Measurements from ENCODE around the gene ARPC4.

Gene ARPC4

DNA sequence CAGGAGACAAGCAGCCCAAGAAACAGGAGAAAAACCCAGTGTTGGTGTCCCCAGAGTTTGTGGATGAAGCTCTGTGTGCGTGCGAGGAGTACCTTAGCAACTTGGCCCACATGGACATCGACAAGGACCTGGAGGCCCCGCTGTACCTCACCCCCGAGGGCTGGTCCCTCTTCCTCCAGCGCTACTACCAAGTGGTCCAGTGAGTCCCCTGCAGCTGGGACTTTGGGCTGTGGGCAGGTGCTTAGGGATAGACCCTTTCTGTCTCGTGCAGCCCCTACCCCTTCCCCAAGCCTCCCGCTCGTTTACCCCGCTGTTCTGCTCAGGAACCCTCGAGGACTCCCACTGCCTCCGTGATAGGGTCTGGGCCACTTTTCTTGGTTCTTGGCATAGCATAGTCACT, 27.7 kb downstream of the ARPC4 start:
- H3K4me3 ChIP-seq (ENCODE audit: low read depth, low read length): no peak overlapping the region
- TF ChIP-seq, protein P1, sequence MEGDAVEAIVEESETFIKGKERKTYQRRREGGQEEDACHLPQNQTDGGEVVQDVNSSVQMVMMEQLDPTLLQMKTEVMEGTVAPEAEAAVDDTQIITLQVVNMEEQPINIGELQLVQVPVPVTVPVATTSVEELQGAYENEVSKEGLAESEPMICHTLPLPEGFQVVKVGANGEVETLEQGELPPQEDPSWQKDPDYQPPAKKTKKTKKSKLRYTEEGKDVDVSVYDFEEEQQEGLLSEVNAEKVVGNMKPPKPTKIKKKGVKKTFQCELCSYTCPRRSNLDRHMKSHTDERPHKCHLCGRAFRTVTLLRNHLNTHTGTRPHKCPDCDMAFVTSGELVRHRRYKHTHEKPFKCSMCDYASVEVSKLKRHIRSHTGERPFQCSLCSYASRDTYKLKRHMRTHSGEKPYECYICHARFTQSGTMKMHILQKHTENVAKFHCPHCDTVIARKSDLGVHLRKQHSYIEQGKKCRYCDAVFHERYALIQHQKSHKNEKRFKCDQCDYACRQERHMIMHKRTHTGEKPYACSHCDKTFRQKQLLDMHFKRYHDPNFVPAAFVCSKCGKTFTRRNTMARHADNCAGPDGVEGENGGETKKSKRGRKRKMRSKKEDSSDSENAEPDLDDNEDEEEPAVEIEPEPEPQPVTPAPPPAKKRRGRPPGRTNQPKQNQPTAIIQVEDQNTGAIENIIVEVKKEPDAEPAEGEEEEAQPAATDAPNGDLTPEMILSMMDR (IDR thresholded peaks at IDR 0.05; ENCODE audit: low read depth, low read length): no peak
- no peak for DNase-seq (ENCODE audit: low read depth, low spot score)
- in situ Hi-C loops (cut with HindIII; ENCODE audit: low sequenced_read_pairs): no loop called here

DNA sequence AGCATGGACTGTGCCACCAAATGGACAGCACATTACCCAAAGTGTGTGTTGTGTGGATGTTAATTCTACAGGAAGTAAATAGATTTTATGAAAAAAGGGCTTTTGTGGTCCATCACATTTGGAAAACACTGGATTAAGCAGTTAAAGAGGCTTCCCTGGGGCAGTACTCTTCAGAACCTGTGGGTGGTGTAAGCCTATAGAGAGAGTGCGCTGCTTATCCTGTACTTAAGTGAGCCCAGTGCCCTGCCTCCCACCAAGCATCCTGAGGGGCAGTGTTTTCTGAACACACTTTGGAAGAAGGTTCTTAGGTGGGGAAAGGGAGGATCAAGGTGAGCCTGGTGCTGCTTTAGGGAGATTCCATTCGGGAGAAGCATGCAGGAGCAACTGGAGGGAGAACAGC, 28.1 kb downstream of the ARPC4 start:
- in situ Hi-C loops (cut with HindIII; ENCODE audit: low sequenced_read_pairs): no loop called here
- no peak overlapping the region for H3K4me3 ChIP-seq (ENCODE audit: low read depth, low read length)
- no peak for DNase-seq (ENCODE audit: low read depth, low spot score)
- TF ChIP-seq, protein P1 (IDR thresholded peaks at IDR 0.05; ENCODE audit: low read depth, low read length): peak; percentile 51

DNA sequence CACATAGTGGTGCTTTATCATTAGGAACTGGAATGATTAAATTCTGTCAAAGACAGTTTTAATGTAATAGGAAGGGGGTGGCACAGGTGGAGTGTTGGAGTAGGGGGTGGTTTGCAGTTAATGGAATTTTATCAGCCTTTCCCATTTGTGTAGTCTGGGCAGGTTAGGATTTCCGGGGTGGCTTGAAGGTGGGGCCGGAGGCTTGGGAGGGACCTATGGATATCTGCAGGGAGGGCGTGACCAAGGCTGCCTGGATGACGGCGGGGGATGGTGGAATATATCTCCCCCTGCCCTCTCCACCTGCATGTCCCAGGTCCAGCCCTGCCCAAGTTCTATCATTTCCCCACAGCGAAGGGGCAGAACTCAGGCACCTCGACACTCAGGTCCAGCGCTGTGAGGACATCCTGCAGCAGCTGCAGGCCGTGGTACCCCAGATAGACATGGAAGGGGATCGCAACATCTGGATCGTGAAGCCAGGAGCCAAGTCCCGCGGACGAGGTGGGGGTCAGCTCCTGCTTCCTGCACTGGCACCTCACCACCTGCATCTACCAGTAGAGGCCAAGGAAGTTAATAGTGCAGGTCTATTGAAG, 32.7 kb downstream of the ARPC4 start:
- no peak overlapping the region for H3K4me3 ChIP-seq (ENCODE audit: low read depth, low read length)
- DNase-seq (ENCODE audit: low read depth, low spot score): no peak
- in situ Hi-C loops (cut with HindIII; ENCODE audit: low sequenced_read_pairs): no loop called here
- TF ChIP-seq, protein P1 (IDR thresholded peaks at IDR 0.05; ENCODE audit: low read depth, low read length): no peak

DNA sequence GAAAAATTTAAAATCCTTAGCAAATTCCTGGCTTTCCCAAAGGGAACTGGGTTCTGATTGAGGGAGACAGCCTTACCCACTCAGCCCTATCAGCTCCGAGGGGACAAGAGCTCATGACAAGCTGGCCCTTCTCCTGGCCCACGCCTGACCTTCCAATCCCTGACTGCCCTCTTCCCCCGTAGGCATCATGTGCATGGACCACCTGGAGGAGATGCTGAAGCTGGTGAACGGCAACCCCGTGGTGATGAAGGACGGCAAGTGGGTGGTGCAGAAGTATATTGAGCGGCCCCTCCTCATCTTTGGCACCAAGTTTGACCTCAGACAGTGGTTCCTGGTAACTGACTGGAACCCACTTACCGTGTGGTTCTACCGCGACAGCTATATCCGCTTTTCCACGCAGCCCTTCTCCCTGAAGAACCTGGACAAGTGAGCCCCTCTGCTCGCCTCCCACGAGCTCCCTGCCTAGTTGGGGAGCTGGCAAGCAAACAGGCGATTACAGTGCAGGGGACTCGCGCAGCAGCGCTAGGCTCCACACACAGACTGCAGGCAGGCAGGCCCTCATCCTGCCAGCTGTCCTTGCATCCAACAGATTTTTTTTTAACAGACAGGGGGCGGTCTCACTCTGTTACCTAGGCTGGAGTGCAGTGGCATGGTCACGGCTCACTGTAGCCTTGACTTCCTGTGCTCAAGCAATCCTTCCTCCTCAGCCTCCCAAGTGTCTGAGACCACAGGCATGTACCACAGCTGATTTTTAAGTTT, 34.1 kb downstream of the ARPC4 start:
- in situ Hi-C loops (cut with HindIII; ENCODE audit: low sequenced_read_pairs): no loop called here
- H3K4me3 ChIP-seq (ENCODE audit: low read depth, low read length): no peak overlapping the region
- no peak for DNase-seq (ENCODE audit: low read depth, low spot score)
- TF ChIP-seq, protein P1 (IDR thresholded peaks at IDR 0.05; ENCODE audit: low read depth, low read length): peak; percentile 8

DNA sequence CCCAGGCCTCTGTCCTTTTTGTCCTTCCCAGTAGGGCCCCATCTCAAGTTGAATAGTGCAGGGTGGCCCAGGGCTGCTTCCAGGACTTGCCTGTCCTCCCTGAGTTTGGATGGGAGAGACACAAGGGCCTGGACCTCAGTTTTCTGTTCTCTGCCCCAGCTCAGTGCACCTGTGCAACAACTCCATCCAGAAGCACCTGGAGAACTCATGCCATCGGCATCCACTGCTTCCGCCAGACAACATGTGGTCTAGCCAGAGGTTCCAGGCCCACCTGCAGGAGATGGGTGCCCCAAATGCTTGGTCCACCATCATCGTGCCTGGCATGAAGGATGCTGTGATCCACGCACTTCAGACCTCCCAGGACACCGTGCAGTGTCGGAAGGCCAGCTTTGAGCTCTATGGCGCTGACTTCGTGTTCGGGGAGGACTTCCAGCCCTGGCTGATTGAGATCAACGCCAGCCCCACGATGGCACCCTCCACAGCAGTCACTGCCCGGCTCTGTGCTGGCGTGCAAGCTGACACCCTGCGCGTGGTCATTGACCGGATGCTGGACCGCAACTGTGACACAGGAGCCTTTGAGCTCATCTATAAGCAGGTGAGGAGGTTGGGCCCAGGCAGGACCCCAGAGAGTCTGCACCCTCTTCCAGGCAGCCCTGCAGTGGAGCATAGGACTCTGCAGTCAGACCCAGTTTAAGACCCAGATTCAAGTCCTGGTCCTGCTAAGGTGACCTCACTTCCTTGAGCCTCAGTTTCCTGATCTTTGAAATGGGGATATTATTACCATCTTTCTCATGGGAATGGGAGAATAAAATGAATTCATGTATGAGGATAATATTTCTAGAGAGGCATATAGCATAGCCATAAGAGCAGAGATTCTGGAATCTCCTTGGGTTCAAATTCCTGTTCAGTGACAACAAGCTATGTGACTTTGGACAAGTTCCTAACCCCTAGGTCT, 36.2 kb downstream of the ARPC4 start:
- in situ Hi-C loops (cut with HindIII; ENCODE audit: low sequenced_read_pairs): no loop called here

DNA sequence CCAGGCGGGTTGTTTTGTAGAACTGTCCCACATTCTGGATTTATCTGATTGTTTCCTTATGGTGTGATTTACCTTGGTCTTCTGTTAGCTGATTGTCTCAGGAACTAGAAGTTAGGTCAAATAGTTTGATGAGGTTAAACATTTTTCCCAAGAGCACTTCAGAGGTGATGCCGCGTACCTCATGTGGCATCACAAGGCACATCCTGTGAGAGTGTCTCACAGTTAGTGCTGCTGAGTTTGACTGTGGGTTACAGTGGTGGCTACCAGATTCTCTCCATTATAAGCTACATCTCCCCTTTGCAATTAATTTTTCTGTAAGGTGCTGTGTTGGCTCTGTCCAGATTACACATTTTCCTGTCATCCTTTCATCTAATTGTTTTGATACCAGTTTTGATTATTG, 38.4 kb downstream of the ARPC4 start:
- no peak for DNase-seq (ENCODE audit: low read depth, low spot score)
- H3K4me3 ChIP-seq (ENCODE audit: low read depth, low read length): no peak overlapping the region
- in situ Hi-C loops (cut with HindIII; ENCODE audit: low sequenced_read_pairs): no loop called here
- TF ChIP-seq, protein P1 (IDR thresholded peaks at IDR 0.05; ENCODE audit: low read depth, low read length): no peak

More for the DNA sequence above, 36.2 kb downstream of the ARPC4 start:
- DNase-seq (ENCODE audit: low read depth, low spot score): no peak
- TF ChIP-seq, protein P1 (IDR thresholded peaks at IDR 0.05; ENCODE audit: low read depth, low read length): no peak
- H3K4me3 ChIP-seq (ENCODE audit: low read depth, low read length): no peak overlapping the region
